GM21367 (cell line): ENCODE results near the gene HECW1.
"Not testable (repeated sequence)": the region's sequence is repeated elsewhere in the genome, so short reads cannot be mapped to it uniquely, and the experiment has no call there.

Source experiments
- ATAC-seq: cut with Tn5 transposase; IDR thresholded peaks from one replicate; pipeline ENCODE4 v1.9.1; 2021; ENCODE audit not compliant: unreplicated experiment

Gene HECW1

DNA sequence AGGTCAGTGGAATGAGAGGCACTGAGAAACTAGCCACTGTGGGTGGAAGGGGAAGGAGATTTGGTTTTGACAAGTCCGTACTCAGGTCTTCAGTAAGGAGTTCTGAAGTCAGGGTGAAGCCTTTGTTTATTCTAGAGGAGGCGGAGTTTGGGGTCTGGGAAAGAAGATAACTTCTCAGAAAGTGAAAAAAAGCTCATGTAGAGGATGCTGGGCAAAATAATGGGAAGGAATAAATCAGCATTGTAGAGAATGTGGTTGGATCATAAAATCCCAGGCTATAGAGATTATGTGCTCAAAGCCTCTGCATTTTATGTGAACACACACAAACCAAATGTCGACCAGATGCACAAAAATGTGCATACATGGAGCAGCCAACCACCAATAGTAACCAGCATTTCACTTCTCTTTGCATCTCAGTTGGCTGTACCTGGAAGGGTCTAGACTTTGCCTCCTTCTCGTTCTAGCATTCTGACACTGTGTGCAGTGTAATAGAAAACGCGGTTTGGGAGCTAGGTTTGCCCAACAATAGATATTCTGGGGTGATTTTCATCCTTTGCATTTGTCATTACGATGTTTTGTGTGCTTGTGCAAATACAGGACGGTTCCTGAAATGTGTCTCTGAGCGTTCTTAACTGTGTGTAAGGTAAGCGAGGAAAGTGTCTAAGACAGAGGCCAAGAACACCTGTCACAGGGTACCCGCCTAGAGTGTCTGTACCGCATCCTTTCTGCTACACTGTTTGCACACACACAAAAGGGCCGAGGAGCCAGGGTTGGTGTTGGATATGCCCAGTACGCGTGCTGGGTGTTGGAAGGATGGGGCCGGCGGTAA lies 603 bp upstream of the HECW1 start:
- ATAC-seq: no peak

DNA sequence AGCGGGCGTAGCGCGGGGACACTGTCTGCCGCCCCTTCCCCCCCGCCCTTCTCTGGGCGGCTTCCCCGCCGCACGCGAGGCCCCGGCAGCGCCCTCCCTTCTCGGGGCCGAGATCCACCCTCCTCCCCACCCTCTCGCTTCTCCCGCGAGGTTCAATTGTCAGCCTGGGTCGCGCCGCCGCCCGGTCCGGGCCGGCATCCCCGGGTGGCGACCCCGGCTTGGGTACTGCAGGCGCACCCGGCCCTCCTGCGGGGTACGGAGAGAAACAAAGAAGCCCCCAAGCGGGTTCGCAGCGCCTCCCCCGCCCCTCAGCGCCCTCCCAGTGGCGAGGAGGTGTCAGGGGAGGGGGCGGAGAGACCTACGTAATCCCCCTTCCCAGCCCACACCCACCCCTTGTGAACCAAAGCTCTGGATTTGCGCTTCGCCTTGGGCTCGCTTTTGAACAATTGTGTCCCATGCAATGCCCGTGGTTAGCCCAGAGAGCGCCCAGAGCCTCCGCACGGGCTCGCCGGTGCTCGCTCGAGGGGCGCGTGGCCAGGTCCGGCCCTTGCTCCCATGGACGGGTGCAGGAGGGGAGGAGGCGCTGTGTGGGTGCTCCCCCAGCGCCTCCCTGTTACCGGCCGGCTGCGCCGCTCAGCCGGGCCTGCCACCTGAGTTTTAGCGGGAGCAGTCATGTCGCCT lies 634 bp downstream of the HECW1 start:
- no peak for ATAC-seq

DNA sequence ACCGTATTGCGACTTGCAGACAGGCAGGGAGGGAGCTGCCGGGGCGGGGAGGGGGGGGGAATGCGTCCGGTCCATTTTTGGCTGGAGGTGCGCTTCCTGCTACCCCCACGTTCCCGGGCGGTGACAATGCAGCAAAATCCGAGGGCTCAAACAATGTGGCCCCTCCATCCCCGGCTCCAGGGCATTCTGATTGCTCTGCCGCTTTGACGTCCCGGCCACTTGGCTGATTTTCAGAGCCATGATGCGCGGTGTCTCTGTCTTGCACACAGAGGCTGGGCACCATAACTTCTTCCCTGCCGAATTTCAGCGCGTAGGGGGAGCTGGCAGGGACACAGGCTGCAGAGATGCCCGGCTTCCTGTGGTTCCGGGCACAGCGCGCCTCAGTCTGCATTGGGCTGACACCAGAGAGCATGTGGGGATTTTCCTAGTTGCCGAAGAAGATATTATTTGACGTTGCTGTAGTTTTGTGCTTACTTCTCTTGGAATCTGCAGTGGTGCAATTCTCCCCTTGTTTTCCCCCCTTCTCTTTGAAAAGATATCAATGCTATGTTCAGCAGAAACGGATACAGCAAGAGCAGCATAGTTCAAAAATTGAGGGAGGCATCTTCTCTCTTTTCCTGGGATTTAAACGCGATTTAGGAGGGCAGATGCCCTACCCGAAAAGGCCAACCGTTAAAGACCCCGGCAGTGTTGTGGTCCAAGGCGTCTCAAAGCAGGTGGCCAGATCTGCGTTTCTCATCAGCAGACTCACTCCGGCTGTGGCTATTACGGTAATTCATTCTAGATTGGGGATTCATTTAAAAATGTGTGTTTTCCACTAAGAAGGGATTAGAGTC lies 1.4 kb downstream of the HECW1 start:
- ATAC-seq: no peak

DNA sequence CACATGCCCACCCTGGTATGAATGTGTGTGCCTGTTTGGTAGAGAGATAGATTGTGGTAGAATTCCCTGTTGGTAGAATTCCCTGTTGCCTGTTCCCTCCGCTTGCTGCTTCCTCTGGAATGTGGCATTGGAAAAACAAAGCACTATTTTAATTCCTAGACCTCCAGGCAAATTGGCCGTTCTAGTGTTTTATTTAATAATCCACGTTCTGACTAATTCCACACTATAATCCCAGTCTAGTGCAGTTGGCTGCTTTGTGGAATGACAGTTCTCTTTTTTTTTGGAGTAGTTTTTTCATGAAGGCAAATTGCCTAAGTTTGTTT lies 2.0 kb downstream of the HECW1 start:
- ATAC-seq: no peak

DNA sequence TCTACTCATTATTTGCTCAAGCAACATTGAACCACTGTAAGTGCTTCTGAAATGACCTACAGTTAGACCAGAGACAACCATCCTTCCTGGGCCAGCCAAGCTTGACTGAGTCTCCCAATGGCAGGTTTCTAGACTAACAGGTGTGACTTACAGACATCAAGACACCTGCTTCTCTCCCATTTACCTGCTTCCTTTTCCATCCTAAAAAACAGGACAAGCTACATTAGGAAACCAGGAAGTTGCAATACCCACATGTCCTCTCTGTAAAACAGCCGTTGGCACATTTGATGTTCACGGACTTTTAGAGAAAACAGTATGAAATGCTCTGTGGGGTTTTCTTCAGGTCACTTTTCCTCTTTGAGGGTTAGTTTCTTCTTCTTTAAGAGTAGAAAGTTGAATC lies 4.0 kb downstream of the HECW1 start:
- ATAC-seq: no peak

DNA sequence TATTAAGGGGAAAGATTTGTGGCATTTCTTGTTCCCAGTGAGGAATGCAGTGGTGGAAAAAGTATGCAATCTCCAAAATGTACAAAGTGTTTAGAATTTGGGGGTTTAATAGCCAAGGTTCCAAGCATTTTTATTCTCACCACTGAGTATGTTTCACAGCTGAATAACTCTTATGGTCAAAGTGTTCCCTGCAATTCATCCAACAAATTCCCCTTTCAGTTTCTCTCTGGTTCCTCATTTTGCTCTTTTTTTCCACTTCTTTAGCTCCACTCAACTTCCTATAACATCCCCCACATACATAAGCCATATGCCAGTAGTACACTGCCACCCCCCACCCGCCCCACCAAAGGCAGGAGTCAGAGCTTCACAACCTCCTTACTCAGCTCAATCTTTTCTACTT lies 4.6 kb downstream of the HECW1 start:
- ATAC-seq: no peak

DNA sequence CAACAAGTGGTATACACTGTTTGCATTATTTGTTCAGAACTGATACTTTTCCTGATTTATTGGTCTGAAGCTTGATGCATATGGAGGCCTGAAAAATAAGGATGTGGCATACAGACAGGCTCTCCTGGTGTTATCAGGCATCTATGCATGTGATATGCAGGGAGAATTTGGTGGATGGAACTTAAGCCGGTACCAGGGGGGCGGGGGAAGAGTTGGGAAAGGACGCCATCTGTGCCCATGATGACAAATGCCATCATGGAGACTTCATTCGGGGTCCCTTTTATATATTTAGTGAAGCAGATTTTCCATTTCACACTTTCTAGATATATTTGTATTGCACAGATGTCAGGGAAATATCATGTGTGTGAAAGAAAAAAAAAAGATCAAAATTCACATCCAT lies 5.4 kb downstream of the HECW1 start:
- ATAC-seq: no peak

DNA sequence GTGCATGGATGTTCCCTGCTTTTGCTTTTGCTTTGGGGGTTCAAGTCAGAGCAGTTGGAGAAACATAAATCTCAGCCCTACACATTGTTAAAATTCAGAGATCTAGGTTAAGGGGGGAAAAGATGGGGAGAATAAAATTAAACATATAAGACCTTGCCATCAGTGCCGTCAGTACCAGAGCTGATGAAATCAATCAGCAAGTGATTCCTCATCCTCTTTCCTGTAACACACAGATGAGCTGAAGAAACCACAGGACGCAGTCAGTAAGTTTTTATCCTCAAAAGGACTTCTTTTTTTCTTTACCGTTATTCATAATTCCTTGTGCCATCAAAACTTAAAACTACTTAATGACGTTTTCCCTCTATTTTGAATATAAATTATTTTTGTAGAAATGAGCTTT lies 5.9 kb downstream of the HECW1 start:
- ATAC-seq: no peak

DNA sequence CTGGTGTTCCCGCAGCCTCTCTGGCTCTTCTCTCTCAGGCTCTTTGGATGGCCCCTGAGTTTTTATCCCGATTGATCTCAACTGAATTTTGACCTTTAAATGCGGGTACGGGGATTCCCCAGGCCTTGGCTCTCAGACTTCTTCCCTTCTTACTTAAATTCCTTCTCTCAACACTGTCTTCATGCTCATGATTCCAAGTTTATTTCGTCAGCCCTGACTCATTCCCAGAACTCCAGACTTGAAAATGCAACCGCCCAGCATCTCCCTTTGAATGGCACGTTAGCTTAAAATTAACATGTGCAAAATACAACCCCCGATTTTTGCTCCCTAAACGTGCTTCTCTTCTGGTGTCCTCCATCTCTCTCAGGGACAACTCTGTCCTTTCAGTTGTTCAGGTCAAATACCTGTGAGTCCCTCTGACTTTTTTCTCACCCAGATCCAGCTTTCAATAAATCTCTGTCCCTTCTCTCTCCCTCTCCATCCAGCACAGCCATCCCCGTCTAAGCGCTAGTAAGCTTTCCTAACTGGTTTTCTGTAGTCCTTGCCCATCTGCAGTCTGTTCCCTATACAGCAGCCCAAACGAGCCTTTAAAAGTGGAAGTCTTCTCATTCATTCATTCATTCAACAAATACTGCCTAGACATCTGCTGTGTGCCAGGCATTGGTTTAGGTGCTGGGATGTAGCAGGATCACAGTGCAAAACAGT lies 7.1 kb downstream of the HECW1 start:
- ATAC-seq: no peak

DNA sequence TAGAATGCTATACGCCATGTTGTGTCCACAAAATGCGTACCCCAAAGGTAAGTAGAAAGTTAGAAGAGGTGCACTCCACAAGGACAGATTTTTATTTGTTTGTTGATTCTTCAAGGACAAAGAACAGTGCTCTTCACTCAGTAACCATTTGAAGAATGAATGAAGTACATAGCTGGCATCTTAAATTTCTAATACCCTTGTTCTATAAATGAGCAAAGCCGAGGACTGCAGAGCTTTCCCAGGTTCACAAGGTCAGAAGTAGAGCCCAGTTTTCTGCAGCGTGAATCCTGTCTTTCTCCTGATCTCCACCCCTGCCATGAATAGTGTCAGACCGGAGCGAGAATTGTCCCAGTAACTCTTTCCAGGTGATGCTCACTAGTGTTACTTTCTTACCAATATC lies 9.5 kb downstream of the HECW1 start:
- ATAC-seq: no peak

DNA sequence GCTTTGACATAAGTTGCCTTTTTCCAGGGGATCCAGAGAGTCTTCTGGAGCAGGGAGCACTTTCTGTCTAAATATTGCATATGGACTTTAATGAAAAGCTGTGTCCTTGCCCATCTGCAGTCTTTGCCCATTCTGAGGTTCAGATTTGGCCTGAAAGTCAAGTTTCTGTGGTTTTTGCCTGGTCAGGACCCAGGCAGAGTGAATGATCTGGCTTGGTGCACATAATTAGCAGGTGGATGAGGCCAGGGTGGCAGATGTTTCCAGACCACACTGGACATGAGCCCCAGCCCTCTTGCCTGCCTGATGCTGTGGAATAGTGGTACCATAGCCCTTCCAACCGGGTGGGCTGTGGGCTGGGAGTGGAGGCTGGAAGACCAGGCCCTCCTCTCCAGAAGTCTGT lies 11.0 kb downstream of the HECW1 start:
- ATAC-seq: no peak

DNA sequence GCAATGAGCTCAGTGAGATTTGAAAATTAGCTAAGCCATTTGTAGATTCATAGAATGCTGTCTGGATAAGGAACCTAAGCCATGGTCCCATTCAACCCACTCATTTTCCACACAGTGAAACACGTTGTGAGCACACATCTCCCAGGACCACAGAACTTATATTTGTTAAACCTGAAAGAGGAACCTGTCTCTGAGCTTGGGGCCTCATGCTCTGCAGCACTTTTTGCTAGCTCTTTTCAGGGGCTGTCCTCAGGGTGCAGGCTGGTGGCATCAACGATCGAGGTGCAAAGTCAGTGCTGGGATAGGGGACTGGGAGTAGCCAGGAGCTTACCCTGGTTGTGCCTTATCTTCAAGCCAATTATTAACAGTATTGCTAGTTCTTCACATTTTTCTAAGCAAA lies 11.9 kb downstream of the HECW1 start:
- ATAC-seq: no peak

DNA sequence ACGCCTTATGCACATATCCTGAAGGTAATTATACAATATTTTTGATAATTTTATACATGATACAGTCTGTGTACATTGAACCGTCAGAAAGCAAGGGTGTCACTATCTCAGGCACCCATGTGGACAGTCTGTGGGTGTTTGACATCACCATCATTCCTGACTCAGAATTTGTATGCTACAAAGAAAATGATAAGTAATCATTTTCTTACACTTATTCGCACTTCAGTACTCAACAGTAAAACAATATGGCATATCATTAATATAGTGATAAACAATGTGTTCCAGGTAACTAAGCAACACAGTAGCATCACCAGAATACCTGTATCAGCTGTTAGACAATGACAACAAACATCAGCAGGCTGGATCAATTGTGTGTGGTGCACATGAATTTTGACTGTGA lies 17.9 kb downstream of the HECW1 start:
- ATAC-seq: no peak

DNA sequence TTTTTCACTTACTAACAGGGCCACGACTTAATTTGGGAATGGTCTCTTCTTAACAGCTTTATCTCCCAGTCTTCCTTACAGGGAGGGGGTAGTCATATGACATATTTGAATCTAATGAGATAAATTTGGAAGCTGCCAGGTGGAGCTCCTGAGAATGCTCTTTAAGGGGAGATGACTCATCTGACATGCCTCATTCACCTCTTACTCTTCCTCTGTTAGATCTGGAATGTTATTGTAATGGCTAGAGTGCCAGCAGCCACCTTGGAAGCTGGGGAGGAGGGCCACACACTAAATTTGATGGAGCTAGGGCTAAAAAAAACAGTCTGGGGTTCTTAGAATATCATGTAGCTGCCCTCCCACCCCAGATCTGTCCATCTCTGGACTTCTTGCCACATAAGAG lies 22.7 kb downstream of the HECW1 start:
- no peak for ATAC-seq

DNA sequence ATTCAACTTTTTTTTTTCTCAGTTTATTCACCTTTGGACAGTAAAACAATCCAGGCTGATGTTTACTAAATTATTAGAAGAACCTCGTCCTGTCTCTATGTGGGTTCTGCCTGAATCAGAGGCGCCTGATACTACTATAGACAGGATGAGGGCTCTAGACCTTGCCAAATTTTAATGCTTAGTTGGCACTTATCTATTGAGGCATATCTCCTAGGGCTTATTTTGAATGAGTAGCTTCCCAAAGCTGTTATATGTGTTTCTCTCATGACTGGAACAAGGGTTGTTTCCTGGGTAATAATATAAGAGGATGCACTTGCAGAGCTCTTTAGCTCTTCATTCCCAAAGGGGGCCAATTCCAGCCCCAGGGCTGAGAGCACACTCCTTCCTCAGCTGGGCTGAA lies 23.6 kb downstream of the HECW1 start:
- ATAC-seq: no peak

DNA sequence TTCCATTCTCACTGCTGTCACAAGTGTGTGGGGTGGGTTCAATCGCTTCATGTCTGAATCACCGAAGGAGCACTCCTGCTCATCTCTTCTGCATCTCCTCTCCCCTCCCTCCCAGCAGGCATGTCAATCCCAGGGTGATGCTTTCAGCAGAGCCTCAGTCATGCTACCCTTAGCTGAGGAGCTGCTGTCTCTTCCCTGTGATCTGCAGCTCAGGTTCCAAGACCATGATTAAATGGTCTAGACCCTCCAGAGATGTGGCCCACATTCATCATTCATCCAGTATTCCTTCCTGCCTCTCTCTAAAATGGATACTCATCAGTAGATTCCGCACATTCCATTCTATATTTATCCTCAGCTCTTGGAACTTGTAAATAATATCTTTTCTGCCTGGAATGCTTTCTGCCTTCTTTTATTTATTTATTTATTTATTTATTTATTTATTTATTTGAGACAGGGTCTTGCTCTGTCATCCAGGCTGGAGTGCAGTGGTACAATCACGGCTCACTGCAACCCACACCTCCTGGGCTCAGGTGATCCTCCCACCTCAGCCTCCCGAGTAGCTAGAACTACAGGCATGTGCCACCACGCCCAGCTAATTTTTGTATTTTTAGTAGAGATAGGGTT lies 24.8 kb downstream of the HECW1 start:
- not testable (repeated sequence) for ATAC-seq

DNA sequence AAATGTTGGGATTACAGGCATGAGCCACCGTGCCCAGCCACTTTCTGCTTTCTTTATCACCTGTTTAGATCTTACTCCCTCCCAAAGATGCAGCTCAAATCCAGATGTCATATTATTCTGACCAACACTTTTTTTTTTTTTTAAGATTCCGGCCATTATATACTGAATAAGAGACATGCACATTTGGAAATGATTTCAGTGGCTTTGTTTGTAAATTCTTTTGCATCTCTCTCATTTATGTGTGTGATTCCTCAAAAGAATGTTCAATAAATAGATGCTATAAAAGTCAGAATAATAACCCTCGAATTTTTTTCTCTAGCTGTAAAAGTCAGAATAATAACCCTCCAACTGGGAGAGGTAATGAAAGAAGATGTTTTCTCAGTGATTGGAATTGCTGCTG lies 25.4 kb downstream of the HECW1 start:
- no peak for ATAC-seq

DNA sequence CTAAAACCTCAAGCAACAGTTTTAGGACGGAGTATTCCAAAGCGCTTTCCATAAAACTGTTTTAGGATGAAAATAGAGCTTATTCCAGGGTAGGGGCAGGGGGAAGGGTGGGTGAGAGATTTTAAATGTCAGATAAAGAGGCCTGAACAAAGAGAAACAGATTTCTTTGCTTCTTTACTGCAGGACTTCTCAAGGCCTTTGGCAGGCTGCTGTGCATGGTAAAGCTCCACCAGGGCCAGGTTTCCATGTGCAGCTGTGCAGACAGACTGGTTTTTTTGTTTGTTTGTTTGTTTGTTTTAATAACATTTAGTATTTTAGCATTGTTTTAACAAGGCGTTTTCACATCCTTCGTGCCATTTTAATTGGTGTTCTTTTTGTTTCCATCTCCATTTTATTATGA lies 26.3 kb downstream of the HECW1 start:
- no peak for ATAC-seq

DNA sequence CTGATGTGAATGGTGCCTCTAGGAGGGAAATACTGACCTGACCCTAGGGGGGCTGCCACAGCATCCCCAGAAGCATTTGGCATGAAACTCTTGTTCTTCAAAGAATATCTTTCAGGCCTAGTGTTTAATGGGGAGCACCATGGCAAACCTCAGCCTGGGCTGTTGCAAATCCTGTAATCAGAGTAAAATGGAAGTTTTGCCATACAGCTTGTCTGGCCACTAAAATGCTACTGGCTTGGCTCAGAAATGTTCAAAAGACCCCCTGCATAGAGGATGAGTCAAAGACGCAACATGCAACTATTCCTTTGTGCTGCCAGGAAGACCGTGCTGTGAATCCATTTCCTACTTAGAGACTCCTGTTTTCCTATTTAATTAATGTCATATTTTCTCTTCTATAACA lies 26.7 kb downstream of the HECW1 start:
- no peak for ATAC-seq

DNA sequence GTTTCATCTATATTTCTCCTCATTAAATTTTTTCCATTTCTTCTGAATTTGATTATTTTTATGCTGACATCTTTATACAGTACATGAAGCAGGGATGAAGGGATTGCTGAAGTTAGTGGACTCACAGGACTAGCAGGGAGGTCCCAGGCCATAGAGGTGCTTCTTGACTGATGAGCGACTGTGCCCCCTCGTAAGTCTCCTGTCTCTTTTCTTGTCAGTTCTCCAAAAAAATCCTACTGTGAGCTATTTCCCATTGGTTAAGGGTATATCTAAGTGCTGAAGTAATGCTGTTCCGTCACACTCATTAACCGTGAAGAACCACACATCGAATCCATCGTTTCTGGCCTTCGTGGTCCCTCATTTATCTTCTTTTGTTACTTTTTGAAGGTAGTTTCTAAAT lies 27.7 kb downstream of the HECW1 start:
- ATAC-seq: no peak

DNA sequence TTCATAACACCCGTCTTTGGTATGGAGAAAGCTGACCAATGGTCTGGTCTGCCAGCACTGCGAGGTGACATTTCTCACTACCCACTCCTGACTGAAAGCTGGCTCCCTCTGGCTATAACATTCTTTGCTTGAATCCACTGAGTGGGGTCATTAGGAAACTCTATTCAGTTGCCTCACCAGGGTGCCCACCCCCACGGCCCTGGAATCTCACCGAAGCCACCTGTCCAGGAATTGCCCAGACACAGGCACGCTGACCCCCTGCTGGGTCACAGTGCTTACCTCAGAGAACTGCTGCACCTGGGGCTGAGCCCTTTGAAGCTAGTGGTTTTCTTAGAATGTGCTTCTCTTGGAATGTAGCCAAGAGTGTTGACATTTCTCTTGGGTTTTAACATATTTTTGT lies 28.6 kb downstream of the HECW1 start:
- no peak for ATAC-seq
